SK-N-MC (cell line): Measurements from ENCODE around the gene ANO3.

Source experiments
- DNase-seq: peaks from one replicate; pipeline ENCODE4 v3.0.0-alpha.2; 2011; ENCODE audit warnings: low read depth, low spot score
- H3K27ac ChIP-seq: fragments of 200-600 bp; sonication (generic); 2 replicates; pipeline ENCODE4 v1.5.1; 2016; ENCODE audit warnings: mixed run types
- H3K36me3 ChIP-seq: fragments of 200-600 bp; sonication (generic); 2 replicates; pipeline ENCODE4 v1.6.1; 2017; ENCODE audit warnings: antibody characterized with exemption, low read length, mixed read lengths; ENCODE audit not compliant: insufficient read depth
- H3K4me3 ChIP-seq: fragments of 200-600 bp; sonication (generic); 2 replicates; pipeline ENCODE4 v1.5.1; 2016
- H3K9ac ChIP-seq: fragments of 200-600 bp; sonication (generic); 2 replicates; pipeline ENCODE4 v1.8.0; 2017; ENCODE audit warnings: mixed run types, mixed read lengths; ENCODE audit not compliant: insufficient read length
- H3K9me3 ChIP-seq: fragments of 200-600 bp; sonication (generic); 2 replicates; pipeline ENCODE4 v1.6.1; 2017; ENCODE audit warnings: low read depth, mild to moderate bottlenecking, antibody characterized with exemption, low read length, moderate library complexity, mixed read lengths
- EZH2 ChIP-seq: fragments of 200-600 bp; sonication (generic); IDR thresholded peaks from one replicate; pipeline ENCODE4 v1.6.1; 2017; ENCODE audit warnings: antibody characterized with exemption
- FOXP2 ChIP-seq: optimal IDR thresholded peaks from 2 replicates; pipeline ENCODE3; 2011; ENCODE audit warnings: mild to moderate bottlenecking, moderate library complexity; ENCODE audit not compliant: insufficient read depth; ENCODE audit errors: extremely low read length, control extremely low read depth
- POLR2AphosphoS5 ChIP-seq: IDR thresholded peaks from 2 replicates; pipeline ENCODE4 v1.6.1; 2012; ENCODE audit warnings: mild to moderate bottlenecking, low read depth, low read length, borderline replicate concordance

The ANO3 gene

GRCh38 chr11:26665036-26665435, 333.1 kb downstream of the ANO3 start:
- no peak overlapping the region for H3K27ac ChIP-seq
- no peak for DNase-seq
- no peaks in the 10 kb centered on the region for H3K36me3 ChIP-seq
- TF ChIP-seq EZH2 (no peak), POLR2AphosphoS5 (no peak), FOXP2 (no peak)
- no peaks in the 10 kb centered on the region for H3K9me3 ChIP-seq
- no peak overlapping the region for H3K9ac ChIP-seq
- no peak overlapping the region for H3K4me3 ChIP-seq

GRCh38 chr11:26665946-26666345, 334.0 kb downstream of the ANO3 start:
- no peak for TF ChIP-seq EZH2
- no peak for TF ChIP-seq POLR2AphosphoS5
- no peak for TF ChIP-seq FOXP2
- Histone ChIP-seq H3K9me3 (no peaks in the 10 kb centered on the region), H3K36me3 (no peaks in the 10 kb centered on the region), H3K9ac (no peak overlapping the region), H3K27ac (no peak overlapping the region), H3K4me3 (no peak overlapping the region)
- DNase-seq: no peak

- Histone ChIP-seq H3K4me3 (no peak overlapping the region), H3K36me3 (no peaks in the 10 kb centered on the region), H3K9me3 (no peaks in the 10 kb centered on the region), H3K9ac (no peak overlapping the region), H3K27ac (no peak overlapping the region)
- DNase-seq: no peak
- no peak for TF ChIP-seq EZH2
- TF ChIP-seq POLR2AphosphoS5: no peak
- TF ChIP-seq FOXP2: no peak
These were observed 343.5 kb downstream of the ANO3 start for GRCh38 chr11:26675233-26675928.

GRCh38 chr11:26676641-26677040, 344.7 kb downstream of the ANO3 start:
- Histone ChIP-seq H3K36me3 (no peaks in the 10 kb centered on the region), H3K9ac (no peak overlapping the region), H3K9me3 (no peaks in the 10 kb centered on the region), H3K4me3 (no peak overlapping the region), H3K27ac (no peak overlapping the region)
- TF ChIP-seq EZH2 (no peak), FOXP2 (no peak), POLR2AphosphoS5 (no peak)
- DNase-seq: no peak

GRCh38 chr11:26677566-26677965, 345.6 kb downstream of the ANO3 start:
- no peak overlapping the region for H3K27ac ChIP-seq
- no peaks in the 10 kb centered on the region for H3K9me3 ChIP-seq
- no peak overlapping the region for H3K4me3 ChIP-seq
- TF ChIP-seq POLR2AphosphoS5 (no peak), EZH2 (no peak), FOXP2 (no peak)
- no peak overlapping the region for H3K9ac ChIP-seq
- no peaks in the 10 kb centered on the region for H3K36me3 ChIP-seq
- no peak for DNase-seq

- no peak for DNase-seq
- TF ChIP-seq FOXP2: no peak
- TF ChIP-seq POLR2AphosphoS5: no peak
- no peak for TF ChIP-seq EZH2
- Histone ChIP-seq H3K9me3 (no peaks in the 10 kb centered on the region), H3K4me3 (no peak overlapping the region), H3K9ac (no peak overlapping the region), H3K27ac (no peak overlapping the region), H3K36me3 (no peaks in the 10 kb centered on the region)
These were observed 355.4 kb downstream of the ANO3 start for GRCh38 chr11:26687351-26687750.

- TF ChIP-seq FOXP2: no peak
- no peak for TF ChIP-seq EZH2
- no peak for TF ChIP-seq POLR2AphosphoS5
- H3K9me3 ChIP-seq: no peaks in the 10 kb centered on the region
- H3K27ac ChIP-seq: no peak overlapping the region
- H3K36me3 ChIP-seq: no peaks in the 10 kb centered on the region
- no peak overlapping the region for H3K9ac ChIP-seq
- no peak for DNase-seq
- H3K4me3 ChIP-seq: no peak overlapping the region
These were observed 356.8 kb downstream of the ANO3 start for GRCh38 chr11:26688701-26689100.

GRCh38 chr11:26696330-26696729, 364.4 kb downstream of the ANO3 start:
- TF ChIP-seq EZH2 (no peak), POLR2AphosphoS5 (no peak), FOXP2 (no peak)
- Histone ChIP-seq H3K36me3 (no peaks in the 10 kb centered on the region), H3K27ac (no peak overlapping the region), H3K9me3 (no peaks in the 10 kb centered on the region), H3K9ac (no peak overlapping the region), H3K4me3 (no peak overlapping the region)
- no peak for DNase-seq

GRCh38 chr11:26698224-26698623, 366.3 kb downstream of the ANO3 start:
- no peak for TF ChIP-seq EZH2
- TF ChIP-seq POLR2AphosphoS5: no peak
- TF ChIP-seq FOXP2: no peak

More at GRCh38 chr11:26698224-26698623, 366.3 kb downstream of the ANO3 start:
- no peak for DNase-seq
- no peaks in the 10 kb centered on the region for H3K36me3 ChIP-seq
- no peak overlapping the region for H3K4me3 ChIP-seq
- no peaks in the 10 kb centered on the region for H3K9me3 ChIP-seq
- no peak overlapping the region for H3K27ac ChIP-seq
- no peak overlapping the region for H3K9ac ChIP-seq
